ENCODE measurements around the gene RFNG. TPM values are rescaled to one million over a fixed set of nuclear protein-coding genes. Genes with fewer than 3 reads are reported as not detected.
A peak's percentile ranks its signal among the peaks of the same experiment; 100 is the strongest.

The RFNG gene
- total and polyA plus RNA-seq, 2 donors from 2014 or later: 29.8 to 47.3 TPM

GRCh38 chr17:82003411-82004381 lies 47.9 kb downstream of the RFNG start:
- Histone ChIP-seq H3K9ac (ENCODE audit: low read length in 3 of 3) (no peak overlapping the region), H3K4me3 (ENCODE audit: low read length in 3 of 3) (no peak overlapping the region), H3K9me3 (ENCODE audit: control insufficient read depth in 2 of 3, insufficient read depth in 1 of 3, low read length in 3 of 3) (no peaks in the 10 kb centered on the region), H3K36me3 (ENCODE audit: control insufficient read depth in 2 of 3, insufficient read depth in 3 of 3, low read length in 3 of 3) (no peaks in the 10 kb centered on the region), H3K4me1 (ENCODE audit: control insufficient read depth in 2 of 3, insufficient read depth in 2 of 3, low read depth in 1 of 3, low read length in 3 of 3) (peaks cover 0 to 9% (median 0%) of the 10 kb centered on the region in 3 donors), H3K27ac (ENCODE audit: low read depth in 2 of 2, low read length in 2 of 2) (no peak overlapping the region), H3K27me3 (ENCODE audit: control insufficient read depth, insufficient read depth, low read length) (no peaks in the 10 kb centered on the region)
- no peak for TF ChIP-seq CTCF (IDR thresholded peaks at IDR 0.05; ENCODE audit: borderline replicate concordance, extremely low read depth, insufficient read depth)
- intact Hi-C loops (cut with DNase I): no loop called here
- DNase-seq (peak; percentile 65 to 95 (median 70)), FAIRE-seq (no peak)

GRCh38 chr17:82001571-82002056 lies 50.0 kb downstream of the RFNG start:
- TF ChIP-seq CTCF (IDR thresholded peaks at IDR 0.05; ENCODE audit: borderline replicate concordance, extremely low read depth, insufficient read depth): no peak
- DNase-seq: peak in 1 of 5 donors; percentile 55
- intact Hi-C loops (cut with DNase I): no loop called here

GRCh38 chr17:82000803-82001570 lies 50.6 kb downstream of the RFNG start:
- H3K9me3 ChIP-seq (ENCODE audit: control insufficient read depth in 2 of 3, insufficient read depth in 1 of 3, low read length in 3 of 3): no peaks in the 10 kb centered on the region
- H3K27ac ChIP-seq (ENCODE audit: low read depth in 2 of 2, low read length in 2 of 2): no peak overlapping the region
- no peak overlapping the region for H3K4me3 ChIP-seq (ENCODE audit: low read length in 3 of 3)
- no peak overlapping the region for H3K9ac ChIP-seq (ENCODE audit: low read length in 3 of 3)
- DNase-seq (peak; percentile 55 to 80 (median 68)), FAIRE-seq (no peak)
- no peaks in the 10 kb centered on the region for H3K36me3 ChIP-seq (ENCODE audit: control insufficient read depth in 2 of 3, insufficient read depth in 3 of 3, low read length in 3 of 3)
- no peaks in the 10 kb centered on the region for H3K27me3 ChIP-seq (ENCODE audit: control insufficient read depth, insufficient read depth, low read length)
- H3K4me1 ChIP-seq (ENCODE audit: control insufficient read depth in 2 of 3, insufficient read depth in 2 of 3, low read depth in 1 of 3, low read length in 3 of 3): peaks cover 0 to 9% (median 0%) of the 10 kb centered on the region in 3 donors
- no peak for TF ChIP-seq CTCF (IDR thresholded peaks at IDR 0.05; ENCODE audit: borderline replicate concordance, extremely low read depth, insufficient read depth)
- intact Hi-C loops (cut with DNase I): no loop called here

More at GRCh38 chr17:82001571-82002056, 50.0 kb downstream of the RFNG start:
- no peak for FAIRE-seq
- Histone ChIP-seq H3K27ac (ENCODE audit: low read depth in 2 of 2, low read length in 2 of 2) (no peak overlapping the region), H3K4me1 (ENCODE audit: control insufficient read depth in 2 of 3, insufficient read depth in 2 of 3, low read depth in 1 of 3, low read length in 3 of 3) (peaks cover 0 to 9% (median 0%) of the 10 kb centered on the region in 3 donors), H3K36me3 (ENCODE audit: control insufficient read depth in 2 of 3, insufficient read depth in 3 of 3, low read length in 3 of 3) (no peaks in the 10 kb centered on the region), H3K27me3 (ENCODE audit: control insufficient read depth, insufficient read depth, low read length) (no peaks in the 10 kb centered on the region), H3K9me3 (ENCODE audit: control insufficient read depth in 2 of 3, insufficient read depth in 1 of 3, low read length in 3 of 3) (no peaks in the 10 kb centered on the region), H3K9ac (ENCODE audit: low read length in 3 of 3) (no peak overlapping the region), H3K4me3 (ENCODE audit: low read length in 3 of 3) (no peak overlapping the region)
